NCI-H774 (cell line): Measurements from ENCODE around the gene THUMPD3.
A peak's percentile ranks its signal among the peaks of the same experiment; 100 is the strongest.

Source experiments
- DNase-seq: peaks from one replicate; lab custom pipeline; 2025; lab: John Stamatoyannopoulos, UW

The THUMPD3 gene

GRCh38 chr3:9362731-9363530 lies at the start of gene THUMPD3:
Gene THUMPD3 (plus strand): TSS chr3:9363054. CDS start chr3:9365069, 2,015 bp downstream.
- peak; percentile 87 for DNase-seq

- no peak for DNase-seq
These were observed 48.1 kb upstream of the THUMPD3 start for GRCh38 chr3:9314796-9315195.

GRCh38 chr3:9316881-9317361 lies 45.9 kb upstream of the THUMPD3 start:
- no peak for DNase-seq

- DNase-seq = no peak
These were observed 40.1 kb upstream of the THUMPD3 start for GRCh38 chr3:9322780-9323179.

- DNase-seq = no peak
These were observed 37.9 kb upstream of the THUMPD3 start for GRCh38 chr3:9324944-9325343.

- DNase-seq = no peak
These were observed 35.3 kb upstream of the THUMPD3 start for GRCh38 chr3:9327578-9327977.

GRCh38 chr3:9330166-9330703 lies 32.6 kb upstream of the THUMPD3 start:
- DNase-seq = no peak

- DNase-seq = no peak
These were observed 31.7 kb upstream of the THUMPD3 start for GRCh38 chr3:9331171-9331570.

GRCh38 chr3:9332250-9333030 lies 30.4 kb upstream of the THUMPD3 start:
- no peak for DNase-seq

- no peak for DNase-seq
These were observed 22.9 kb upstream of the THUMPD3 start for GRCh38 chr3:9339761-9340471.

- no peak for DNase-seq
These were observed 22.4 kb upstream of the THUMPD3 start for GRCh38 chr3:9340472-9340902.

GRCh38 chr3:9342696-9343095 lies 20.2 kb upstream of the THUMPD3 start:
- DNase-seq = no peak

- DNase-seq = no peak
These were observed 19.7 kb upstream of the THUMPD3 start for GRCh38 chr3:9343115-9343514.

- no peak for DNase-seq
These were observed 17.8 kb upstream of the THUMPD3 start for GRCh38 chr3:9345041-9345440.

- DNase-seq = no peak
These were observed 16.7 kb upstream of the THUMPD3 start for GRCh38 chr3:9346141-9346540.

GRCh38 chr3:9347081-9347480 lies 15.8 kb upstream of the THUMPD3 start:
- no peak for DNase-seq

- DNase-seq = no peak
These were observed 15.0 kb upstream of the THUMPD3 start for GRCh38 chr3:9347887-9348286.

GRCh38 chr3:9349321-9350117 lies 13.3 kb upstream of the THUMPD3 start:
- no peak for DNase-seq

GRCh38 chr3:9351709-9352126 lies 11.1 kb upstream of the THUMPD3 start:
- no peak for DNase-seq

GRCh38 chr3:9352917-9353752 lies 9.7 kb upstream of the THUMPD3 start:
- peak; percentile 68 for DNase-seq
